NCI-H526 (cell line): ENCODE data around the gene ADGRL3.
A peak's percentile ranks its signal among the peaks of the same experiment; 100 is the strongest.
"Not testable (repeated sequence)": the region's sequence is repeated elsewhere in the genome, so short reads cannot be mapped to it uniquely, and the experiment has no call there.

ENCODE experiments used
- DNase-seq, 2 experiments: peaks; one replicate each; lab custom pipeline; 2025; lab: John Stamatoyannopoulos, UW

Gene ADGRL3

GRCh38 chr4:61909031-61909430, 708.9 kb downstream of the ADGRL3 start:
- DNase-seq = no peak

DNA sequence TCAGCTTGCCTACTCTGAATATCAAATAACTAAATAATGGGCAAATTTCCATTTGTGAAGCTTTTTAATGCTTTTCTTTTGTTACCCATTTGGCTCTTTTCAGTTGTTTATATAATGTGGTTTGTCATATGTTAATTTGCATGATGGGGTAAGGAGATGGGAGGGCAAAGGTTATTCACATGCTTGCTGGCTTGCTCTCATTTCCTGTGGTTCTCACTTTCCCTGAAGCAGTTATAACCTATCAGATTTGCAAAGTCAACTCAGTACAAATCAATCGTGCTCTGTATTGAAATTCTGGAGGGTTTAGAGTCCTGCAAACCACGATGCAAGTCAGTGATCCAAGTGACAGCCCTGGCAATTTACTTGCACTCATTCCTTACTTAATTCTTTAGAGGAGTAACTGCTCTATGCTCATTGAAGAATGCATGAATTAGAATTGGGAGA, 711.2 kb downstream of the ADGRL3 start:
- DNase-seq = peak in 1 of 2 experiments; percentile 26

GRCh38 chr4:61913619-61914018, 713.5 kb downstream of the ADGRL3 start:
- DNase-seq = peak; percentile 17 to 18

DNA sequence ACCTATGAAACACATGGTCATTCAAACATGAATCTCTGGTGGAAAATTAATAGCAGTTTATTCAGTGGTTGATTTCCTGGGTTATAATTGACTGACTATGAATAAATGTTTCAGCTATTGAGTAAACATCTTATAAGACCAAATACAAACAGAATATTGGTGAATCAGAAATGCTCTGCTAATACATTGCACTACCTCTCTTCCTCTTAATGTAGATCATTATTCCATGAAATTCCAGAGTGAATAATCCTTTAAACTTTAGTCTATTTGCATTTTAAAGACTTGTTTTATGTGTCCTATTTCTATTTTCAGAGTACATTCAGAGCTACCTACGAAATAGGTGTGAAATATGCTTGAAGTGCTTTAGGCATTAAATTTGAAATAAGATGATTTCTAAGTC, 715.4 kb downstream of the ADGRL3 start:
- DNase-seq = no peak

- no peak for DNase-seq
These were observed 718.4 kb downstream of the ADGRL3 start for GRCh38 chr4:61918507-61918906.

DNA sequence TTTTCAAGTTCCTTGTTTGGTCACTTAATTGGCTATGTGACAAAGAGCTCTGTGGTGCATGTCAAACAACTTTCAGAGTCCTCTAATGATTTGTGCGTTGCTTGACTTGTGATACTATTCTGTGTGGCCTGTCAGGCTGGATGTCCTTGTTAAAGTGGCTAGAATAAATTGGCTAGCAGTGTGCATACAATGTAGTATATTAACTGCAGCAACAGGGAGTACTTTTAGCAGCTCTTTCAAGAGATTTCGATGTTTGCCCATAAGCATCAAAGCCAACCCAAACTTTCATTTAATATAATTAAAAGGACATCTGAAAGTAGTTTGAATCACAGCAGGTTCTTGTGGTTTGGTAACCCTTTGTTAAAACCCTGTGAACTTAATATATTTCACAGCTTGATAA, 718.9 kb downstream of the ADGRL3 start:
- DNase-seq = no peak

- no peak for DNase-seq
These were observed 719.4 kb downstream of the ADGRL3 start for GRCh38 chr4:61919561-61919960.

- no peak for DNase-seq
These were observed 721.8 kb downstream of the ADGRL3 start for GRCh38 chr4:61921920-61922319.

GRCh38 chr4:61922766-61923165, 722.6 kb downstream of the ADGRL3 start:
- no peak for DNase-seq

DNA sequence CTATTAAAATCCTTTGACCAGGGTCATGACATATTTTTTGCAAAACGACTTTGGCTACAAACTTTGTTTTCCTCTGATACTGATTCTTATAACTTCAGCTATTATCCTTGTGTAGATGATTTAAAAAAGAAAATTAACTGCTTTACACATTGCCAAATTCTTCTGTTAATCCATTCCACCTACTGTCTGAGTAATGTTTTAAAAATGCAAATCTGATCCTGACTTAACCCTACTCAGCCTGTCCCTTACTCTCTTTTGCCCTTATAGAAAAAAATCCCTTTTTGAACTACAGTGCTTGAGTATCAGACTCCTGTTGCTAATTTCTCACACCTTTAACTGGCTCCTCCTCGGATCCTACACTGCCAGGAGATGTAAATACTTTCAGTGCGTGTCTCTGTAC, 723.1 kb downstream of the ADGRL3 start:
- no peak for DNase-seq

GRCh38 chr4:61924131-61924530, 724.0 kb downstream of the ADGRL3 start:
- no peak for DNase-seq

DNA sequence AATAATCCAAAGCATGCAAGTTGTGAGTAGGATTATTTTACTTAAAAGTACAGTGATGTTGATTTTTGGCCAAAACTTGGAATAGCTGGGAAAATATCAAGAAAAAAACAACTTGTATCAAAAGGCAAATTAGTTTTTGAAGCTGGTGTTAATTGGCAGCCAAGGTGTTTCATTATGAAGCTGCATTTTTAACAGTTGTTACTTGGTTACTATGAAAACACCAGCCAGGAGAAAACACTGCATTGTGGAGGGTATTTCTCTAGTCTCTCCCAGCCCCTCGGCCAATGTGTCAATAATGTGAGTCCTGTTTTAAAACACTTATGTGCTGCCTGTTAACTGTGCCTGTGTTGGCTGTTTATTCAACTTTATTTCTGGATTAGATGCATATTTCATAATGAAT, 733.4 kb downstream of the ADGRL3 start:
- no peak for DNase-seq

GRCh38 chr4:61934198-61934597, 734.1 kb downstream of the ADGRL3 start:
- DNase-seq = no peak

DNA sequence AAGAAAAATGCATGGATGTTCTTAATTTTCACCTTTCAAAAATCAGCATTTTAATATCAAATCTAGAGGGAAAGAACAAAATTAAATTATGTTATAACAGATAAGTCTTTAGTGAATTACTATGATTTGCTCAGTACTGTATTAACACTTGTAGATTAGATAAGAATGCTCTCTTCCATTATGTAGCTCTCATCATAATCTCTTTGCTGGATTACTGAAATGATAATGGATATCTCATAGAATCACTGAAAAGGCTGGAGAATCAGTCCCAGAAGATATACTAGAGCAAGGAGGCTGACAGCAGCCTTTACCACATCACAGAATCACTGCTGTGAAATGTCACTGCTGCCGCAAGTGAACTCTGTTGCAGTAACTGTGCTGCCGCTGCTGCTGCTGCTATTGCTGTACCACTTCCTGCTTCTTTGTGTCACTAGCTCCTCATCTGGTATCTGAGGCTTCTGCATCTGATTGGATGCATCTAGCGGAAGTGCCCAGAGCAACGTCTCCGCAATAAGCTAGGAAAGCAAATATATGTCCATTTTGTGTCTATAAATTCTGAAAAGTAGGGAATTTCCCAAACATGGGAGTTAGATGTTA, 738.2 kb downstream of the ADGRL3 start:
- no peak for DNase-seq

DNA sequence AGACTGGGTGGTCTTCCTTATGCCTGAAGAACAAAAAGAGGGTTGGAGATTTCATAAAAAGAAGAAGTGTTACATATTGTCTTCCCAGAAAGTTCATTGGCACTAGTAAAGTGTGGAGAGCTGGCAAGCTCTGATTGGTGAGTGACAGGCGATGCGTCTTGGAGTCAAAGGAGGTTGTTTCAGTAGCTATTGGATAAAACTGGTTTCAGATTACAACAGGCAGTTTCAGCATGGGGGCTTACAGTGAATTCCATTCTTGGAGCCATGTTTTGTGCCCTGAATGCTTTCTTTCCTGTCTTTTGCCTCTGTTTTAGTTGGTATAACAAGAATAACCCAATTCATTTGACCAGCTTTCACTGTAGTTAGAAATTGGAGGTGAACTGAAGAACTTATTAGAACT, 750.5 kb downstream of the ADGRL3 start:
- DNase-seq = no peak

DNA sequence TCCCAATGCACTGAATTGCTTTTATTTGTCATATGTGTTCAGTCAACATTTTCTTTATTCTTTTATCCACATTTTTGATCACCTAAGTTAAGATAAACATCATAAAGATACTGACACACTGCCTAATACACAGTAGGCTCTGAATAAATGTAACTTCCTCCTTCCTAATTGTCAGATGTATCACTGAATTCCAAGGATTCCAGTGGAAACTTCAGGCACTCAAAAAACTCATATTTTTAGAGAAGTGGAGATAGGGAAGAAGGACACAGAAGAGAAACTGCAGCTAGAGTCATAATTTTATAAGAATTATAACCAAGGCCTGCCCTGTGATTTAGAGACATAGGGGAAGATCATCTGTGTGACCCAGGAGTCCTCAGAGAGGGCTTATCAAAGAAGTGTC, 753.3 kb downstream of the ADGRL3 start:
- no peak for DNase-seq

GRCh38 chr4:61958591-61958990, 758.5 kb downstream of the ADGRL3 start:
- DNase-seq = no peak

- DNase-seq = no peak
These were observed 759.0 kb downstream of the ADGRL3 start for GRCh38 chr4:61959087-61959486.

DNA sequence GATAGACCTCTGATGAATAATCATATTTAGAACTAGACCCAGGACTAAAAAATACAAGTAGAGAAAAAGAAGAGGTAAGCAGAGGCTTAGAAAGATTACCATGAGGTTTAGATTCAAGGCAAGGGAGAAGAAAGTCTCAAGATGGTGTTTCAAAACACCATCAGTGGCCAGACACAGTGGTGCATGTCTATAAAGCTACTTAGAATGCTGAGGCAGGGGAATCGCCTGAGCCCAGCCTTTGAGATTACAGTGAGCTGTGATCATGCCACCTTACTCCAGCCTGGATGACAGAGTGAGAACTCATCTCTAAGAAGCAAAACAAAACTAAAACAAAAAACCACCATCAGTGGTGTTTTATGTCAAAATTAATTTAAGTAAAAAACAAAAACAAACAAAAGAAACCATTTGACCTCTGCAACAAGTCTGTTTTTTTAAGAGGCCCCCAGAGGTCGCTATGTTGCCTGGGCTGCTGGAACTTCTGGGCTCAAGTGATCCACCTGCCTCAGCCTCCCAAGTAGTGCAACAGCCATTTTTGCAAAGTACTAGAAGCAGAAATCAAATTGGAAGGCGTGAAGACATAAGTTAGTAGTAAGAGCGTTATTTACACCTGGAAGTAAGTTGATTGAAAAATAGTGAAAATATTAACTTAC, 784.3 kb downstream of the ADGRL3 start:
- no peak for DNase-seq

GRCh38 chr4:61985426-61985825, 785.3 kb downstream of the ADGRL3 start:
- DNase-seq = no peak

- not testable (repeated sequence) for DNase-seq
These were observed 786.8 kb downstream of the ADGRL3 start for GRCh38 chr4:61986929-61987328.

GRCh38 chr4:61992351-61992750, 792.2 kb downstream of the ADGRL3 start:
- DNase-seq = peak; percentile 86 to 87

GRCh38 chr4:61994036-61994435, 793.9 kb downstream of the ADGRL3 start:
- DNase-seq = no peak

- DNase-seq = no peak
These were observed 795.7 kb downstream of the ADGRL3 start for GRCh38 chr4:61995717-61996340.
